Tibial nerve (tissue), 3 donors: ENCODE measurements around the gene TNKS1BP1.

Experiments
- CTCF ChIP-seq, 5 experiments: fragments of 200-600 bp in 3 of 5; fragments of 450-650 bp in 2 of 5; sonication (generic) in 3 of 5; IDR thresholded peaks; one replicate each; pipeline ENCODE4 v1.5.1; 2016 to 2019; ENCODE audit warnings: antibody characterized with exemption in 5 of 5, mild to moderate bottlenecking in 3 of 5, moderate library complexity in 2 of 5
- POLR2A ChIP-seq, 2 donors: fragments of 450-650 bp; IDR thresholded peaks; one replicate each; pipeline ENCODE4 v1.6.1; 2017; ENCODE audit warnings: antibody characterized with exemption in 2 of 2, mild to moderate bottlenecking in 2 of 2, moderate library complexity in 2 of 2

- TF ChIP-seq POLR2A (IDR thresholded peaks at IDR 0.05) = no peak
- no peak for TF ChIP-seq CTCF (IDR thresholded peaks at IDR 0.05)
Measured at GRCh38 chr11:57343825-57344224, 19.1 kb upstream of the TNKS1BP1 start.
